ENCODE measurements around the gene PLPP1. TPM values are rescaled to one million over a fixed set of nuclear protein-coding genes. Genes with fewer than 3 reads are reported as not detected.
A peak's percentile ranks its signal among the peaks of the same experiment; 100 is the strongest.

Gene PLPP1
- total and polyA plus RNA-seq, 2 experiments from 2014 or later: 63.5 to 78.6 TPM

DNA sequence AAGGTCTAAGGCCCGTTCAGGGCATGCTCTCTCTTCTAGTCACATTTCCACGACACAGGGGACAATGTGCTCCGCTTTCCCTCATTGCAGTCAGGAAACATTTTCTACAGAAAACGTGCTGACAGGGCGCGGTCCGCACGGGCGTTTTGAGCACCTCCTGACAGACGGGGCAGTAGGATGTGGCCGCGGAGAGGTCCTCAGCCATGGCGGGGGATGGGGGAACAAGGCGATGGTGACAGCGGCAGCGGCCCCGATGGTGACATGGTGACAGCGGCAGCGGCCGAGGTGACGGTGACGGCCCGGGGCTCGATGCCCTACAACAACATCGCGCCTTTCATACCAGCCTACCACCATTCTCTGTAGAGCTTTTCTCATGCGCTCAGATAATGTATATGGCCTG, 4.1 kb downstream of the PLPP1 start:
- TF ChIP-seq EZH2 (IDR thresholded peaks at IDR 0.05; ENCODE audit: insufficient read depth, poor library complexity, severe bottlenecking): no peak
- no peak for TF ChIP-seq EZH2phosphoT487 (IDR thresholded peaks at IDR 0.05; ENCODE audit: insufficient read depth, low read depth)
- H3K4me3 ChIP-seq: no peak overlapping the region
- in situ Hi-C loops (cut with MboI): no loop called here

DNA sequence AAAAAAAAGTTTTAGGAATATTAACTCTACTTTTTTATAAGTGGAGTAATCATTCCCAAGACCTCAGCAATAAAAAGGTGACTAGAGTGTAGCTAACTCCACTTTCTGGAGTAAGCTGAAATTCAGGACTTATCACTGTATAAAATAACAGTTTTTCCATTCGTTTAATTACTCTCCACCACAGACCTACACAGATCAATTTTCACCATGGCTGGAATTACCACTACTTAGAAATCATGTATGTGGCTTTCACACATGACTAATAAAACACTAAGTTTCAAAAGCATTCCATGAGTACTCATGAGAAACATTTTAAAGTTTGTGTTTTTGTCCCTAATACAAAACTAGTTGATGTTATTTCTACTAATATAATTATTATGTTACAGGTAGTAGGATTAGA, 9.9 kb downstream of the PLPP1 start:
- no peak overlapping the region for H3K4me2 ChIP-seq (ENCODE audit: unreplicated experiment)
- WGBS, 2 experiments (ENCODE audit: low coverage in 1 of 2, low lambda C conversion rate in 2 of 2, missing lambda C conversion rate in 2 of 2): 53 to 58% methylated on average over 1 of the region's 1 CpG
- H3K4me1 ChIP-seq (ENCODE audit: insufficient read depth): no peaks in the 10 kb centered on the region
- H3K79me2 ChIP-seq (ENCODE audit: insufficient read depth): peaks cover 98% of the 10 kb centered on the region
- H2AFZ ChIP-seq: no peak overlapping the region
- 0 out of 2 replicates have a peak, but pooled peaks cover 7% of the 10 kb centered on the region for H3F3A ChIP-seq (ENCODE audit: insufficient read depth)
- in situ Hi-C loops (cut with MboI): no loop called here
- H3K9ac ChIP-seq: no peak overlapping the region
- H4K20me1 ChIP-seq (ENCODE audit: insufficient read depth): no peaks in the 10 kb centered on the region
- no peaks in the 10 kb centered on the region for H3K9me2 ChIP-seq (ENCODE audit: insufficient read depth)
- H3K27me3 ChIP-seq (replicated peaks; ENCODE audit: insufficient read depth): no peaks in the 10 kb centered on the region
- no peak overlapping the region for H3K4me3 ChIP-seq
- no peaks in the 10 kb centered on the region for H3K36me3 ChIP-seq (ENCODE audit: low read depth)
- TF ChIP-seq EZH2 (IDR thresholded peaks at IDR 0.05; ENCODE audit: insufficient read depth, poor library complexity, severe bottlenecking) (no peak), EZH2phosphoT487 (IDR thresholded peaks at IDR 0.05; ENCODE audit: insufficient read depth, low read depth) (no peak)
- no peaks in the 10 kb centered on the region for H3K9me3 ChIP-seq (ENCODE audit: low read depth)
- DNase-seq: peak; percentile 17
- no peak overlapping the region for H3K27ac ChIP-seq

More for the DNA sequence above, 4.1 kb downstream of the PLPP1 start:
- Histone ChIP-seq H3K9ac (no peak overlapping the region), H4K20me1 (ENCODE audit: insufficient read depth) (no peaks in the 10 kb centered on the region), H3F3A (ENCODE audit: insufficient read depth) (0 out of 2 replicates have a peak, but pooled peaks cover 11% of the 10 kb centered on the region), H3K27ac (no peak overlapping the region), H3K9me2 (ENCODE audit: insufficient read depth) (no peaks in the 10 kb centered on the region), H3K9me3 (ENCODE audit: low read depth) (no peaks in the 10 kb centered on the region), H3K4me1 (ENCODE audit: insufficient read depth) (peaks cover 16% of the 10 kb centered on the region; the same call in 1 of the 2 replicates), H2AFZ (no peak overlapping the region), H3K27me3 (replicated peaks; ENCODE audit: insufficient read depth) (no peaks in the 10 kb centered on the region), H3K36me3 (ENCODE audit: low read depth) (no peaks in the 10 kb centered on the region), H3K4me2 (ENCODE audit: unreplicated experiment) (no peak overlapping the region), H3K79me2 (ENCODE audit: insufficient read depth) (peaks cover 80% of the 10 kb centered on the region)
- no peak for DNase-seq
- 88 to 92% methylated on average over 25 to 27 of the region's 27 CpGs for WGBS, 2 experiments (ENCODE audit: low coverage in 1 of 2, low lambda C conversion rate in 2 of 2, missing lambda C conversion rate in 2 of 2)

DNA sequence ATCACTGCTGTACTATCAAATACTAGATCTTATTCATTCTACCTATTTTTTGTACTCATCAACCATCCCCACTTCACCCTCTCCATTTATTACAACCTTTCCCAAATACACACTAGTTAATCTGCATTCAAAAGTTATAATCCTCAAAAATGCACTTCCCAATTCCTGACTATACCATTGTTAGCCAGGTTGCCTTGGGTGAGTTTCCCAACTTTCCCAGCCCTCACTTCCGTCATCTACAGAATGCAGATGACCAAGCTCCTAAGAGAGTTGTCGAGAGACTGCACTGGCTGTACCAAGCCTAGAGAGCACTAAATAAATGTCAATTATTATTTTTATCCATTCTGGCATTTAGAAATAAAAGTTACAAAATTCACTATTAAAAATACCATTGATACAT, 11.5 kb downstream of the PLPP1 start:
- Histone ChIP-seq H3K4me2 (ENCODE audit: unreplicated experiment) (no peak overlapping the region), H3K4me1 (ENCODE audit: insufficient read depth) (no peaks in the 10 kb centered on the region), H4K20me1 (ENCODE audit: insufficient read depth) (no peaks in the 10 kb centered on the region), H3K27me3 (replicated peaks; ENCODE audit: insufficient read depth) (no peaks in the 10 kb centered on the region), H3K9me3 (ENCODE audit: low read depth) (no peaks in the 10 kb centered on the region), H3F3A (ENCODE audit: insufficient read depth) (0 out of 2 replicates have a peak, but pooled peaks cover 7% of the 10 kb centered on the region), H3K4me3 (no peak overlapping the region), H3K79me2 (ENCODE audit: insufficient read depth) (peaks cover 95% of the 10 kb centered on the region), H3K36me3 (ENCODE audit: low read depth) (no peaks in the 10 kb centered on the region), H3K9me2 (ENCODE audit: insufficient read depth) (no peaks in the 10 kb centered on the region), H2AFZ (no peak overlapping the region), H3K9ac (no peak overlapping the region), H3K27ac (no peak overlapping the region)
- in situ Hi-C loops (cut with MboI): no loop called here
- no peak for DNase-seq
- 98 to 100% methylated on average over 2 of the region's 2 CpGs for WGBS, 2 experiments (ENCODE audit: low coverage in 1 of 2, low lambda C conversion rate in 2 of 2, missing lambda C conversion rate in 2 of 2)
- TF ChIP-seq EZH2 (IDR thresholded peaks at IDR 0.05; ENCODE audit: insufficient read depth, poor library complexity, severe bottlenecking) (no peak), EZH2phosphoT487 (IDR thresholded peaks at IDR 0.05; ENCODE audit: insufficient read depth, low read depth) (no peak)

DNA sequence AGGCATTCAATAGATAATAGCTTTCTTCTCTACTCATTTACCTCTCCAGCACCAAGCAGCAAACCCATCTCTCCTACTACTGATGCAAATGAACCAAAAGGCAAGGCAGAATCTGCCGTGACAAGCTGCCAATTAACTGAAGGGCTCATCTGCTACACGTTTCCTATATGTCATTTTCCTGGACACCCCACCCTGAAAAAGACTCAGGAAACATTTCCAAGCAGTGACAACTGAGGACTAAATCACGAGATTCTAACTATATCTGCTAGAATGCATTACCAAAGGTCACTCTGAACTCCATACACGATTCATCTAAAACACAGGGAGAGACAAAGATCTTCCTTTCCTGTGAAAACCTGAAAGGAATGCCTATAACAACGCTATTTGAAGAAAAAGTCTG, 12.9 kb downstream of the PLPP1 start:
- Histone ChIP-seq H3K27ac (no peak overlapping the region), H3K9ac (no peak overlapping the region), H3K79me2 (ENCODE audit: insufficient read depth) (peaks cover 95% of the 10 kb centered on the region), H3K4me1 (ENCODE audit: insufficient read depth) (no peaks in the 10 kb centered on the region), H3K9me2 (ENCODE audit: insufficient read depth) (no peaks in the 10 kb centered on the region), H3K36me3 (ENCODE audit: low read depth) (no peaks in the 10 kb centered on the region), H4K20me1 (ENCODE audit: insufficient read depth) (no peaks in the 10 kb centered on the region), H3K27me3 (replicated peaks; ENCODE audit: insufficient read depth) (no peaks in the 10 kb centered on the region), H3K4me2 (ENCODE audit: unreplicated experiment) (no peak overlapping the region), H3F3A (ENCODE audit: insufficient read depth) (0 out of 2 replicates have a peak, but pooled peaks cover 7% of the 10 kb centered on the region), H3K4me3 (no peak overlapping the region), H3K9me3 (ENCODE audit: low read depth) (no peaks in the 10 kb centered on the region), H2AFZ (no peak overlapping the region)
- WGBS, 2 experiments (ENCODE audit: low coverage in 1 of 2, low lambda C conversion rate in 2 of 2, missing lambda C conversion rate in 2 of 2): 12 to 22% methylated on average over 5 of the region's 5 CpGs
- TF ChIP-seq EZH2 (IDR thresholded peaks at IDR 0.05; ENCODE audit: insufficient read depth, poor library complexity, severe bottlenecking) (no peak), EZH2phosphoT487 (IDR thresholded peaks at IDR 0.05; ENCODE audit: insufficient read depth, low read depth) (no peak)
- in situ Hi-C loops (cut with MboI): no loop called here
- DNase-seq: no peak

All from GM23248 (cell line).